ENCODE measurements around the gene ACTL6A. TPM values are rescaled to one million over a fixed set of nuclear protein-coding genes. Genes with fewer than 3 reads are reported as not detected.

The ACTL6A gene
- total and polyA plus RNA-seq, 2 donors from 2014 or later, result 23.7 to 40.7 TPM

DNA sequence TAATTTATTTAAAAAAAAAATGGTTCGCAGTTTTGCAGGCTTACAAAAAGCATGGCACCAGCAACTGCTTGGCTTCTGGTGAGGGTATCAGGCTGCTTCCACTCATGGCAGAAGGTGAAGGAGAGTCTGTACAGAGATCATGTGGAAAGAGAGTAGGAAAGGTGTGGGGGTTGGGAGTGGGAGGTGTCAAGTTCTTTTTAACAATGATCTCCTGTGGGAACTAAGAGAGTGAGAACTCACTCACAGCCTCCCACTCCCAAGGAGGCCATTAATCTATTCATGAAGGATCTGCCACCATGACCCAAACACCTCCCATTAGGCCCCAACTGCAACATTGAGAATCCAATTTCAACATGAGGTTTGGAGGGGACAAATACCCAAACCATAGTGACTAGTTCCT is 21.1 kb upstream of the ACTL6A start:
- intact Hi-C loops (cut with DNase I), result no loop called here

GRCh38 chr3:179542375-179542774 is 20.4 kb upstream of the ACTL6A start:
- no peaks in the 10 kb centered on the region for H3K4me1 ChIP-seq (ENCODE audit: control insufficient read depth in 2 of 3, insufficient read depth in 2 of 3, low read depth in 1 of 3, low read length in 3 of 3)
- H3K27me3 ChIP-seq (ENCODE audit: control insufficient read depth, insufficient read depth, low read length), result no peaks in the 10 kb centered on the region
- no peak for DNase-seq
- no peaks in the 10 kb centered on the region for H3K9me3 ChIP-seq (ENCODE audit: control insufficient read depth in 2 of 3, insufficient read depth in 1 of 3, low read length in 3 of 3)
- intact Hi-C loops (cut with DNase I), result no loop called here
- TF ChIP-seq, protein P1, sequence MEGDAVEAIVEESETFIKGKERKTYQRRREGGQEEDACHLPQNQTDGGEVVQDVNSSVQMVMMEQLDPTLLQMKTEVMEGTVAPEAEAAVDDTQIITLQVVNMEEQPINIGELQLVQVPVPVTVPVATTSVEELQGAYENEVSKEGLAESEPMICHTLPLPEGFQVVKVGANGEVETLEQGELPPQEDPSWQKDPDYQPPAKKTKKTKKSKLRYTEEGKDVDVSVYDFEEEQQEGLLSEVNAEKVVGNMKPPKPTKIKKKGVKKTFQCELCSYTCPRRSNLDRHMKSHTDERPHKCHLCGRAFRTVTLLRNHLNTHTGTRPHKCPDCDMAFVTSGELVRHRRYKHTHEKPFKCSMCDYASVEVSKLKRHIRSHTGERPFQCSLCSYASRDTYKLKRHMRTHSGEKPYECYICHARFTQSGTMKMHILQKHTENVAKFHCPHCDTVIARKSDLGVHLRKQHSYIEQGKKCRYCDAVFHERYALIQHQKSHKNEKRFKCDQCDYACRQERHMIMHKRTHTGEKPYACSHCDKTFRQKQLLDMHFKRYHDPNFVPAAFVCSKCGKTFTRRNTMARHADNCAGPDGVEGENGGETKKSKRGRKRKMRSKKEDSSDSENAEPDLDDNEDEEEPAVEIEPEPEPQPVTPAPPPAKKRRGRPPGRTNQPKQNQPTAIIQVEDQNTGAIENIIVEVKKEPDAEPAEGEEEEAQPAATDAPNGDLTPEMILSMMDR (IDR thresholded peaks at IDR 0.05; ENCODE audit: borderline replicate concordance, extremely low read depth, insufficient read depth), result no peak
- H3K36me3 ChIP-seq (ENCODE audit: control insufficient read depth in 2 of 3, insufficient read depth in 3 of 3, low read length in 3 of 3), result no peaks in the 10 kb centered on the region
- FAIRE-seq, result no peak
- H3K27ac ChIP-seq (ENCODE audit: low read depth in 2 of 2, low read length in 2 of 2), result no peak overlapping the region
- no peak overlapping the region for H3K4me3 ChIP-seq (ENCODE audit: low read length in 3 of 3)
- H3K9ac ChIP-seq (ENCODE audit: low read length in 3 of 3), result no peak overlapping the region

More for the DNA sequence above, 21.1 kb upstream of the ACTL6A start:
- Histone ChIP-seq H3K4me3 (ENCODE audit: low read length in 3 of 3) (no peak overlapping the region), H3K9ac (ENCODE audit: low read length in 3 of 3) (no peak overlapping the region), H3K36me3 (ENCODE audit: control insufficient read depth in 2 of 3, insufficient read depth in 3 of 3, low read length in 3 of 3) (no peaks in the 10 kb centered on the region), H3K9me3 (ENCODE audit: control insufficient read depth in 2 of 3, insufficient read depth in 1 of 3, low read length in 3 of 3) (no peaks in the 10 kb centered on the region), H3K27ac (ENCODE audit: low read depth in 2 of 2, low read length in 2 of 2) (no peak overlapping the region), H3K27me3 (ENCODE audit: control insufficient read depth, insufficient read depth, low read length) (no peaks in the 10 kb centered on the region), H3K4me1 (ENCODE audit: control insufficient read depth in 2 of 3, insufficient read depth in 2 of 3, low read depth in 1 of 3, low read length in 3 of 3) (no peaks in the 10 kb centered on the region)
- no peak for DNase-seq
- no peak for FAIRE-seq
- TF ChIP-seq, protein P1 (IDR thresholded peaks at IDR 0.05; ENCODE audit: borderline replicate concordance, extremely low read depth, insufficient read depth), result no peak

- no peaks in the 10 kb centered on the region for H3K9me3 ChIP-seq (ENCODE audit: control insufficient read depth in 2 of 3, insufficient read depth in 1 of 3, low read length in 3 of 3)
- H3K36me3 ChIP-seq (ENCODE audit: control insufficient read depth in 2 of 3, insufficient read depth in 3 of 3, low read length in 3 of 3), result no peaks in the 10 kb centered on the region
- H3K27ac ChIP-seq (ENCODE audit: low read depth in 2 of 2, low read length in 2 of 2), result no peak overlapping the region
- no peak overlapping the region for H3K9ac ChIP-seq (ENCODE audit: low read length in 3 of 3)
- intact Hi-C loops (cut with DNase I), result no loop called here
- DNase-seq, result no peak
- FAIRE-seq, result no peak
- no peaks in the 10 kb centered on the region for H3K4me1 ChIP-seq (ENCODE audit: control insufficient read depth in 2 of 3, insufficient read depth in 2 of 3, low read depth in 1 of 3, low read length in 3 of 3)
- no peaks in the 10 kb centered on the region for H3K27me3 ChIP-seq (ENCODE audit: control insufficient read depth, insufficient read depth, low read length)
- TF ChIP-seq, protein P1 (IDR thresholded peaks at IDR 0.05; ENCODE audit: borderline replicate concordance, extremely low read depth, insufficient read depth), result no peak
- no peak overlapping the region for H3K4me3 ChIP-seq (ENCODE audit: low read length in 3 of 3)
Observed at GRCh38 chr3:179544981-179545645, 17.6 kb upstream of the ACTL6A start.

DNA sequence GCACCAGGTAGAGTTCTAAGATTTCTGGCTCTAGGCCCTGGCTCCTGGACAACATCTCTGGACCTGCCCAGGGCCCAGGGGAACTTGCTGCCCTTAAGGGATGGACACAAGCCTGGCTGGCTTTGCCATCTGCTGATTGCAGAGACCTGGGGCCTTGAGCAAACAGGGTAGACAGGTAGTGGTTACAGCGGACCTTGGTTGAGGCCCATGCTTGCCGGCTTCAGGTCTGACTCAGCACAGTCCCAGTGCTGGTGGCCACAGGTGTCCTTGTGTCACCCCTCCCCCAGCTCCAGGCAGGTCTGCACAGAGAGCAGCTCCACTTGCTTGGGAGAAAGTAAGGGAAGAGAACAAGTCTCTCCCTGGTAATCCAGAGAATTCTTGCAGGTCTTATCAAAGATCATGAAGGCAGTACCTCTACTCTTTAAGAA is 15.9 kb upstream of the ACTL6A start:
- TF ChIP-seq, protein P1 (IDR thresholded peaks at IDR 0.05; ENCODE audit: borderline replicate concordance, extremely low read depth, insufficient read depth), result no peak
- DNase-seq (no peak), FAIRE-seq (no peak)
- H3K27me3 ChIP-seq (ENCODE audit: control insufficient read depth, insufficient read depth, low read length), result no peaks in the 10 kb centered on the region
- intact Hi-C loops (cut with DNase I), result no loop called here
- H3K27ac ChIP-seq (ENCODE audit: low read depth in 2 of 2, low read length in 2 of 2), result no peak overlapping the region
- H3K36me3 ChIP-seq (ENCODE audit: control insufficient read depth in 2 of 3, insufficient read depth in 3 of 3, low read length in 3 of 3), result no peaks in the 10 kb centered on the region
- no peak overlapping the region for H3K9ac ChIP-seq (ENCODE audit: low read length in 3 of 3)
- H3K4me1 ChIP-seq (ENCODE audit: control insufficient read depth in 2 of 3, insufficient read depth in 2 of 3, low read depth in 1 of 3, low read length in 3 of 3), result no peaks in the 10 kb centered on the region
- no peak overlapping the region for H3K4me3 ChIP-seq (ENCODE audit: low read length in 3 of 3)
- H3K9me3 ChIP-seq (ENCODE audit: control insufficient read depth in 2 of 3, insufficient read depth in 1 of 3, low read length in 3 of 3), result no peaks in the 10 kb centered on the region

Data from kidney (tissue), 14 donors.